Stimulated activated CD4-positive, alpha-beta T cell treated with anti-CD3 and anti-CD28 coated beads, Interleukin-4, amount 100 ng/mL, for 1 hour (primary cell): Measurements from ENCODE around the gene DKC1.
"Not testable (repeated sequence)": the region's sequence is repeated elsewhere in the genome, so short reads cannot be mapped to it uniquely, and the experiment has no call there.

Source experiments
- DNase-seq: peaks from one replicate; pipeline ENCODE4 v3.0.0-alpha.2; 2020

DKC1 gene

DNA sequence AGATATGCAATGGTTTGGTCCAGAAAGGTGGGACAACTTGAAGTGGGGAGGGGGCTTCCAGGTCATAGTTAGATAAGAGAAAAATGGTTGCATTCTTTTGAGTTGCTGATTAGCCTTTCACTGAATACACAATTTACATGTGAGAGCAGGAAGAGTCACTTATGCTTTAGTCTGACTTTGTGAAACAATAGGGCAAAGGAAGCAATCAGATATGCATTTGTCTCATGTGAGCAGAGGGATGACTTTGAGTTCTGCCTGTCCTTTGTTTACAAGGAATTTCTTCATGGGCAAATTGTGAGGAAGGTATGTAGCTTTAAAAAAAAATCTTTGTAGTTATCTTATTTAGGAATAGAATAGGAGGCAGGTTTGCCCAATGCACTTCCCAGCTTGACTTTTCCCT lies 58.9 kb downstream of the DKC1 start:
- DNase-seq, result no peak

DNA sequence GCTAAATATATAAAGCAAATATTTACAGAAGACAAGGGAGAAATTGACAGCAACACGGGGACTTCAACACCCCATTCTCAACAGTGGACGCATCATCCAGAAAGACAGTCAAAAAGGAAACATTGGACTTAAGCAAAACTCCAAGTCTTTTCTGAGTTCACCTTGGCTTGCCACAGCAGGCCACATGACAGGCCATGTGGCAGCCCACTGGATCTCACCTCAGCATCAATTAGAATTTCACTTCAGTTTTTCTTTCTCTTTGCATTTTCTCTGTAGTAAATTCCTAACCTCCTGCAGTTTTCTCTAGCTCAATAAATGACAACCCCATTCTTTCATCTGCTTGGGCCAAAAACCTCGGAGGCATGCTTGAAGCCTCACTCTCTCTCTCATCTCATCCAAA lies 59.4 kb downstream of the DKC1 start:
- no peak for DNase-seq

DNA sequence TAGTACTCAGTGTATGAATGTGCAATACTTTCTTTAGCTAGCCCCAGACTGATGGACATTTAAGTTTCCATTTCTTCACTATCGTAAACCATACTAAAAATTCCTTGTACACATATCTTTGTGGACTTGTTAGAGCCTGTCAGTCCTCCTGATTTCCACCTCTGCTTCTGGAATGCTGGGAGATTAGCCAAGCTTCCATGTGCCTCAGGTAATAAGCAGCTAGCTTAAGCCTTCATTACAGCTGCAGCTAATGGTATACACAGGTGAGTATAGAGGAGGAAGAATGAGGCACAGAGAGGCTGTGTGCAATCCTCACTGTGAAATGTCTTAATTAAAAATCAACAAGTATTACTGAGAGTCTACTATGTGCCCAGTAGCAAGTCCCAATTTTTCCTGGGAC lies 62.0 kb downstream of the DKC1 start:
- no peak for DNase-seq

DNA sequence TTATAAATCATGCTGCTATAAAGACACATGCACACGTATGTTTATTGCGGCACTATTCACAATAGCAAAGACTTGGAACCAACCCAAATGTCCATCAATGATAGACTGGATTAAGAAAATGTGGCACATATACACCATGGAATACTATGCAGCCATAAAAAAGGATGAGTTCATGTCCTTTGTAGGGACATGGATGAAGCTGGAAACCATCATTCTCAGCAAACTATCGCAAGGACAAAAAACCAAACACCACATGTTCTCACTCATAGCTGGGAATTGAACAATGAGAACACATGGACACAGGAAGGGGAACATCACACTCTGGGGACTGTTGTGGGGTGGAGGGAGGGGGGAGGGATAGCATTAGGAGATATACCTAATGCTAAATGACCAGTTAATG lies 62.9 kb downstream of the DKC1 start:
- not testable (repeated sequence) for DNase-seq
